ENCODE results near the gene TMEM30A. TPM values are rescaled to one million over a fixed set of nuclear protein-coding genes. Genes with fewer than 3 reads are reported as not detected.

TMEM30A gene
- total and polyA plus RNA-seq, 4 experiments from 2014 or later, result 44.7 to 78.3 (median 65.1) TPM

- Mint-ChIP-seq H3K4me3 (peak overlapping the region in 3 of 8 donors; percentile 1 to 40 (median 2)), H3K27ac (peak overlapping the region in 6 of 7 donors; percentile 14 to 75 (median 58))
- POLR2A ChIA-PET (ENCODE audit: partially characterized antibody), result interaction anchor here (1.1 kb wide), 1 partner anchor 326 kb away, joined by 4 read pairs; the partner anchor contains the start of gene SENP6
These were observed 9.5 kb downstream of the TMEM30A start for GRCh38 chr6:75275067-75275466.

GRCh38 chr6:75273009-75273408 lies 11.6 kb downstream of the TMEM30A start:
- Histone ChIP-seq H3K9me3 (ENCODE audit: control insufficient read depth in 1 of 2, low read length in 2 of 2) (no peaks in the 10 kb centered on the region), H3K27ac (ENCODE audit: low read depth, low read length) (no peak overlapping the region), H3K4me3 (ENCODE audit: low read length in 2 of 2) (no peak overlapping the region), H3K27me3 (ENCODE audit: insufficient read depth, low read length) (no peaks in the 10 kb centered on the region), H3K36me3 (ENCODE audit: insufficient read depth, low read length) (peaks cover 6% of the 10 kb centered on the region), H3K4me1 (ENCODE audit: insufficient read depth, low read length) (peaks cover 41% of the 10 kb centered on the region)
- intact Hi-C loops (cut with micrococcal nuclease), result no loop called here
- Mint-ChIP-seq H3K9me3 (peaks cover 0 to 2% (median 0%) of the 10 kb centered on the region in 8 donors), H3K27me3 (no peaks in the 10 kb centered on the region), H3K27ac (peak overlapping the region in 1 of 7 donors; percentile 22), H3K4me1 (peaks cover 57 to 80% (median 68%) of the 10 kb centered on the region in 4 donors), H3K4me3 (peak overlapping the region in 1 of 8 donors; percentile 14), H3K36me3 (peaks cover 36 to 37% of the 10 kb centered on the region in 2 donors)
- ChIA-PET CTCF (ENCODE audit: partially characterized antibody) (interaction anchor here (1.4 kb wide), 1 partner anchor 11 kb away, joined by 3 read pairs; no protein-coding TSS in a partner anchor), POLR2A (ENCODE audit: partially characterized antibody) (interaction anchor here (1.2 kb wide), 1 partner anchor 29 kb away, joined by 3 read pairs; the partner anchor contains the start of gene COX7A2)
- no peak for DNase-seq

More at GRCh38 chr6:75275067-75275466, 9.5 kb downstream of the TMEM30A start:
- H3K9me3 ChIP-seq (ENCODE audit: control insufficient read depth in 1 of 2, low read length in 2 of 2), result no peaks in the 10 kb centered on the region
- H3K4me1 Mint-ChIP-seq, result peaks cover 63 to 84% (median 73%) of the 10 kb centered on the region in 4 donors
- H3K27me3 ChIP-seq (ENCODE audit: insufficient read depth, low read length), result no peaks in the 10 kb centered on the region
- peaks cover 35 to 36% of the 10 kb centered on the region in 2 donors for H3K36me3 Mint-ChIP-seq
- H3K4me1 ChIP-seq (ENCODE audit: insufficient read depth, low read length), result peaks cover 59% of the 10 kb centered on the region
- CTCF ChIA-PET (ENCODE audit: partially characterized antibody), result interaction anchor here (1.1 to 1.6 kb wide), 4 partner anchors 22 to 271 kb away, joined by 3 to 4 read pairs (median 4); no protein-coding TSS in a partner anchor
- H3K4me3 ChIP-seq (ENCODE audit: low read length in 2 of 2), result no peak overlapping the region
- no peaks in the 10 kb centered on the region for H3K27me3 Mint-ChIP-seq
- intact Hi-C loops (cut with micrococcal nuclease), result no loop called here
- H3K9me3 Mint-ChIP-seq, result peaks cover 0 to 3% (median 0%) of the 10 kb centered on the region in 8 donors
- H3K27ac ChIP-seq (ENCODE audit: low read depth, low read length), result no peak overlapping the region
- DNase-seq, result no peak
- H3K36me3 ChIP-seq (ENCODE audit: insufficient read depth, low read length), result peaks cover 6% of the 10 kb centered on the region

GRCh38 chr6:75272145-75272840 lies 12.3 kb downstream of the TMEM30A start:
- Mint-ChIP-seq H3K4me1 (peaks cover 60 to 85% (median 72%) of the 10 kb centered on the region in 4 donors), H3K9me3 (peaks cover 0 to 2% (median 0%) of the 10 kb centered on the region in 8 donors), H3K36me3 (peaks cover 36 to 37% of the 10 kb centered on the region in 2 donors), H3K27ac (peak overlapping the region in 4 of 7 donors; percentile 11 to 74 (median 46)), H3K27me3 (no peaks in the 10 kb centered on the region), H3K4me3 (peak overlapping the region in 2 of 8 donors; percentile 14 to 25)
- CTCF ChIA-PET (ENCODE audit: partially characterized antibody), result interaction anchor here (1.5 to 2.8 kb wide), 3 partner anchors 10 to 255 kb away, joined by 3 to 8 read pairs (median 4); no protein-coding TSS in a partner anchor
- no peaks in the 10 kb centered on the region for H3K27me3 ChIP-seq (ENCODE audit: insufficient read depth, low read length)
- H3K36me3 ChIP-seq (ENCODE audit: insufficient read depth, low read length), result peaks cover 6% of the 10 kb centered on the region
- POLR2A ChIA-PET (ENCODE audit: partially characterized antibody), result interaction anchor here (1.4 kb wide), 1 partner anchor 12 kb away, joined by 6 read pairs; the partner anchor contains the start of gene TMEM30A
- H3K4me1 ChIP-seq (ENCODE audit: insufficient read depth, low read length), result peaks cover 46% of the 10 kb centered on the region
- H3K27ac ChIP-seq (ENCODE audit: low read depth, low read length), result no peak overlapping the region
- DNase-seq, result no peak
- intact Hi-C loops (cut with micrococcal nuclease), result no loop called here
- no peaks in the 10 kb centered on the region for H3K9me3 ChIP-seq (ENCODE audit: control insufficient read depth in 1 of 2, low read length in 2 of 2)
- no peak overlapping the region for H3K4me3 ChIP-seq (ENCODE audit: low read length in 2 of 2)

GRCh38 chr6:75268988-75269354 lies 15.6 kb downstream of the TMEM30A start:
- no peak overlapping the region for H3K27ac ChIP-seq (ENCODE audit: low read depth, low read length)
- H3K27me3 ChIP-seq (ENCODE audit: insufficient read depth, low read length), result no peaks in the 10 kb centered on the region
- CTCF ChIA-PET (ENCODE audit: partially characterized antibody), result interaction anchor here (1.2 to 3.1 kb wide), 4 partner anchors 9 to 16 kb away, joined by 6 to 20 read pairs (median 7); no protein-coding TSS in a partner anchor
- Mint-ChIP-seq H3K4me3 (no peak overlapping the region), H3K9me3 (peaks cover 0 to 2% (median 0%) of the 10 kb centered on the region in 8 donors), H3K4me1 (peaks cover 39 to 61% (median 49%) of the 10 kb centered on the region in 4 donors), H3K27me3 (no peaks in the 10 kb centered on the region), H3K36me3 (peaks cover 14 to 29% of the 10 kb centered on the region in 2 donors), H3K27ac (peak overlapping the region in 5 of 7 donors; percentile 8 to 58 (median 47))
- POLR2A ChIA-PET (ENCODE audit: partially characterized antibody), result no interaction called here
- H3K4me3 ChIP-seq (ENCODE audit: low read length in 2 of 2), result no peak overlapping the region
- H3K36me3 ChIP-seq (ENCODE audit: insufficient read depth, low read length), result peaks cover 8% of the 10 kb centered on the region
- no peaks in the 10 kb centered on the region for H3K9me3 ChIP-seq (ENCODE audit: control insufficient read depth in 1 of 2, low read length in 2 of 2)
- DNase-seq, result no peak
- intact Hi-C loops (cut with micrococcal nuclease), result no loop called here
- H3K4me1 ChIP-seq (ENCODE audit: insufficient read depth, low read length), result peaks cover 26% of the 10 kb centered on the region

GRCh38 chr6:75268121-75268987 lies 16.2 kb downstream of the TMEM30A start:
- Mint-ChIP-seq H3K9me3 (peaks cover 0 to 2% (median 0%) of the 10 kb centered on the region in 8 donors), H3K4me1 (peaks cover 36 to 57% (median 45%) of the 10 kb centered on the region in 4 donors), H3K36me3 (peaks cover 15 to 34% of the 10 kb centered on the region in 2 donors), H3K27ac (peak overlapping the region in 6 of 7 donors; percentile 8 to 77 (median 50)), H3K27me3 (no peaks in the 10 kb centered on the region), H3K4me3 (no peak overlapping the region)
- H3K9me3 ChIP-seq (ENCODE audit: control insufficient read depth in 1 of 2, low read length in 2 of 2), result no peaks in the 10 kb centered on the region
- CTCF ChIA-PET (ENCODE audit: partially characterized antibody), result interaction anchor here (0.7 to 3.1 kb wide), 20 partner anchors 10 to 390 kb away, joined by 3 to 22 read pairs (median 5); partner anchors contain the start of gene COX7A2
- H3K27me3 ChIP-seq (ENCODE audit: insufficient read depth, low read length), result no peaks in the 10 kb centered on the region
- H3K4me3 ChIP-seq (ENCODE audit: low read length in 2 of 2), result no peak overlapping the region
- POLR2A ChIA-PET (ENCODE audit: partially characterized antibody), result interaction anchor here (1.1 to 1.7 kb wide), 2 partner anchors 17 to 334 kb away, joined by 3 read pairs; no protein-coding TSS in a partner anchor
- no peak overlapping the region for H3K27ac ChIP-seq (ENCODE audit: low read depth, low read length)
- intact Hi-C loops (cut with micrococcal nuclease), result no loop called here
- DNase-seq, result no peak
- peaks cover 15% of the 10 kb centered on the region for H3K36me3 ChIP-seq (ENCODE audit: insufficient read depth, low read length)
- H3K4me1 ChIP-seq (ENCODE audit: insufficient read depth, low read length), result peaks cover 26% of the 10 kb centered on the region

GRCh38 chr6:75267461-75267860 lies 17.1 kb downstream of the TMEM30A start:
- H3K4me1 ChIP-seq (ENCODE audit: insufficient read depth, low read length), result peaks cover 21% of the 10 kb centered on the region
- no peaks in the 10 kb centered on the region for H3K9me3 ChIP-seq (ENCODE audit: control insufficient read depth in 1 of 2, low read length in 2 of 2)
- H3K27me3 ChIP-seq (ENCODE audit: insufficient read depth, low read length), result no peaks in the 10 kb centered on the region
- intact Hi-C loops (cut with micrococcal nuclease), result loop anchor here (2.0 kb wide), 1 partner anchor 17 kb away; the partner anchor contains the start of gene TMEM30A
- peaks cover 33 to 54% (median 44%) of the 10 kb centered on the region in 4 donors for H3K4me1 Mint-ChIP-seq
- no peaks in the 10 kb centered on the region for H3K27me3 Mint-ChIP-seq
- peak overlapping the region in 1 of 7 donors; percentile 43 for H3K27ac Mint-ChIP-seq
- H3K9me3 Mint-ChIP-seq, result no peaks in the 10 kb centered on the region
- H3K36me3 Mint-ChIP-seq, result peaks cover 16 to 36% of the 10 kb centered on the region in 2 donors
- peaks cover 19% of the 10 kb centered on the region for H3K36me3 ChIP-seq (ENCODE audit: insufficient read depth, low read length)
- peak overlapping the region in 1 of 8 donors; percentile 8 for H3K4me3 Mint-ChIP-seq
- no peak overlapping the region for H3K4me3 ChIP-seq (ENCODE audit: low read length in 2 of 2)
- DNase-seq, result no peak
- ChIA-PET POLR2A (ENCODE audit: partially characterized antibody) (interaction anchor here (1.1 to 1.7 kb wide), 2 partner anchors 18 to 335 kb away, joined by 3 read pairs; no protein-coding TSS in a partner anchor), CTCF (ENCODE audit: partially characterized antibody) (interaction anchor here (0.7 to 3.1 kb wide), 31 partner anchors 8 to 390 kb away, joined by 3 to 22 read pairs (median 5); partner anchors contain the start of genes COX7A2 and TMEM30A)
- no peak overlapping the region for H3K27ac ChIP-seq (ENCODE audit: low read depth, low read length)
